ENCODE results near the gene LSM5. TPM values are rescaled to one million over a fixed set of nuclear protein-coding genes. Genes with fewer than 3 reads are reported as not detected.

Gene LSM5
- total RNA-seq, 1 donor: 15.8 TPM

DNA sequence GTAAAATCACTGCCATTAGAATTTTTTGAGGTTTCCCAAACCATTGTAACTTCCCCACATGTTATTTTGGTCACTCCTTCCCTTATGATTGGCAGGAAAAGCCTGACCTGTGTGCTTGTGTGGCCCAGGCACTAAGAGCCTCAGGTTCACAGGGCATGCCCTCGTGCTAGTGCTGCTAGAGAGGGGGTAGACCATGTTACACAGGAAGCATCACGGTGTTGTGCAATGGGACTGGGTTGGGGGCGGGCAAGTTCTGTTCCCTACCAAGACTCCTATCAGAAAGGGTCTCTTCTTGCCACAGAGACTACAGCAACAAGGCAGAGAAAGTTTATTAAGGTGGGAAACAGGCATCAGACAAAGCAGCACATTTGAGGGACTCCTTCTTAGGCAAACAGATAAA is 32.2 kb downstream of the LSM5 start:
- Histone ChIP-seq H3K9me3 (ENCODE audit: low read depth, low read length) (no peaks in the 10 kb centered on the region), H3K4me3 (ENCODE audit: low read length) (no peak overlapping the region), H3K4me1 (ENCODE audit: insufficient read depth, low read length) (no peaks in the 10 kb centered on the region), H3K27me3 (ENCODE audit: insufficient read depth, low read length) (no peaks in the 10 kb centered on the region)

DNA sequence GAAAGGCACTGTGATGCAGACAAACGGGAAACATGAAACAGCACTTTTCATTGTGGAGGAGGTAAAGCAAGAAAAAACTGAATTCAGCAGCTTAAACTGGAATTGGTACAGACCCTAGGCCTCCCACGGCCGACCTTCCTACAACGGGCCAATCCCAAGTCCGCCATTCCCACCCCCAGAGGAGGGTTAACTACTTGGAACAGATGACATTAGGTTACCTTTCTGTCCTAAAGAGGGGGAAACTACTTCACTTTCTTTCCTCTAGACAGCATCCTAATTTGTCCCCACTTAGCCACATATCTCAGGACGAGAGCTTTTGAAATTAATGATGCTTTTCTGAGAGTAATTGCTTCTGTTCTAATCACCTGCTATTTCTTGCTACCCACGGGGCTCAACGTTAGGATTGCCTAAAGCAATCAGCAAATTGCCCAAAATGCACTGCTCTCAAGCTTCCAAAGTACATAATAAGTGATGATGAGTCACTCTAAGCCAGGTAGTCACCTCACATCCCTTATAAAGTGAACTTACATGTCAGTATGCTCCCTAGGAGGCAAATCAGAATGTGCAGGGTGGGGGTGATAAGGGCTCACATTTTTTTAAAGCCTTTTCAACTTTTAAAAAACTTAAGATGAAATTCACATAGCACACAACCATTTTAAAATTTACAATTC is 36.7 kb downstream of the LSM5 start:
- Histone ChIP-seq H3K27me3 (ENCODE audit: insufficient read depth, low read length) (no peaks in the 10 kb centered on the region), H3K4me1 (ENCODE audit: insufficient read depth, low read length) (no peaks in the 10 kb centered on the region), H3K9me3 (ENCODE audit: low read depth, low read length) (no peaks in the 10 kb centered on the region), H3K4me3 (ENCODE audit: low read length) (no peak overlapping the region)

GRCh38 chr7:32447218-32447617 is 43.0 kb downstream of the LSM5 start:
- Histone ChIP-seq H3K9me3 (ENCODE audit: low read depth, low read length) (no peaks in the 10 kb centered on the region), H3K4me3 (ENCODE audit: low read length) (no peak overlapping the region), H3K4me1 (ENCODE audit: insufficient read depth, low read length) (no peaks in the 10 kb centered on the region), H3K27me3 (ENCODE audit: insufficient read depth, low read length) (no peaks in the 10 kb centered on the region)

- Histone ChIP-seq H3K9me3 (ENCODE audit: low read depth, low read length) (no peaks in the 10 kb centered on the region), H3K4me1 (ENCODE audit: insufficient read depth, low read length) (no peaks in the 10 kb centered on the region), H3K4me3 (ENCODE audit: low read length) (no peak overlapping the region), H3K27me3 (ENCODE audit: insufficient read depth, low read length) (no peaks in the 10 kb centered on the region)
Observed at GRCh38 chr7:32436146-32436928, 53.8 kb downstream of the LSM5 start.

Other genes starting within 250 kb of the LSM5 start
- 22.7 TPM for gene AVL9, start 5.1 kb upstream of the LSM5 start, total RNA-seq